AG04450 (cell line): ENCODE data around the gene NFIB. TPM values are rescaled to one million over a fixed set of nuclear protein-coding genes. Genes with fewer than 3 reads are reported as not detected.

ENCODE experiments used
- CTCF ChIA-PET: fragments of 300-600, 350-600 bp; formaldehyde crosslinking; extraction: SDS; loops from one replicate; lab custom pipeline; 2022; ENCODE audit warnings: antibody characterized with exemption, inconsistent platforms; lab: Charles Lee
- POLR2A ChIA-PET: fragments of 350-600 bp; formaldehyde crosslinking; extraction: SDS; loops from one replicate; lab custom pipeline; 2021; ENCODE audit warnings: antibody characterized with exemption, inconsistent platforms; lab: Yijun Ruan, JAX
- DNase-seq: peaks from one replicate; pipeline ENCODE4 v3.0.0-alpha.2; 2011; ENCODE audit warnings: low read depth, low spot score
- H3K27ac ChIP-seq: one replicate; pipeline ENCODE4 v1.5.1; 2012; ENCODE audit warnings: low read depth, low read length, control low read depth
- H3K27me3 ChIP-seq: one replicate; pipeline ENCODE4 v1.6.0; 2012; ENCODE audit warnings: low read length; ENCODE audit not compliant: control insufficient read depth, insufficient read depth
- H3K4me3 ChIP-seq: 2 replicates; pipeline ENCODE4 v1.5.1; 2011; ENCODE audit warnings: mild to moderate bottlenecking, low read depth, low read length, control low read depth
- H3K9me3 ChIP-seq: 2 replicates; pipeline ENCODE4 v1.5.1; 2012; ENCODE audit warnings: low read length; ENCODE audit not compliant: control insufficient read depth, insufficient read depth
- polyA plus RNA-seq: library from polyadenylated mRNA; depleted of rRNA; stranded (reverse); fragments of >200 nt; gene quantifications from 2 replicates; pipeline ENCODE4 v1.2.3, GENCODE V29; 2011
- TF ChIP-seq, protein P1 (sequence below): IDR thresholded peaks from 2 replicates; pipeline ENCODE4 v1.5.1; 2011; ENCODE audit warnings: low read depth, low read length, control low read depth, inconsistent platforms

Gene NFIB
- polyA plus RNA-seq, 1 experiment = 2.2 TPM

DNA sequence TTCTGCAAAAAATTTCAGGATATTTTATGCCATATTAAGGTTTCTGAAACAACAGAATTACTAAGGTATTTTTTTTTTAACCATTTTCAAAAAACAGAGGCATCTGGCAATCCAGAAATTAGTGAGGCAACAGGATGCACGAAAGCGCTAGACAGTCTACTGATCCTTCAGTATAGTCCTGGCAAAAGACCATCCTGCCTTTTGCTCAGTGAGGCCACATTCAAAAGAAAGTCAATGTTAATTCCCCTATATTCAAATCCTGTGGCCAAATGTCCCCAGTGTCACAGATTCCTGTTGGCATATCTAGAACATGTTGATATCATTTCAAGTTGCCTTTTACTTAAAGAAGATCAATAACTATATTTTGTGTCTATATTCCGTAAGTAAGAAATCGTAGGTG lies 13.1 kb upstream of the NFIB start:
- POLR2A ChIA-PET = interaction anchor here (0.6 to 1.0 kb wide), 3 partner anchors 52 to 717 kb away, joined by 4 to 10 read pairs (median 7); no protein-coding TSS in a partner anchor
- no peak overlapping the region for H3K27ac ChIP-seq

GRCh38 chr9:14326264-14326826 lies 12.4 kb upstream of the NFIB start:
- DNase-seq = no peak
- no peak overlapping the region for H3K4me3 ChIP-seq
- CTCF ChIA-PET = interaction anchor here (0.7 to 1.7 kb wide), 4 partner anchors 27 to 1333 kb away, joined by 4 to 9 read pairs (median 6); no protein-coding TSS in a partner anchor
- TF ChIP-seq, protein P1, sequence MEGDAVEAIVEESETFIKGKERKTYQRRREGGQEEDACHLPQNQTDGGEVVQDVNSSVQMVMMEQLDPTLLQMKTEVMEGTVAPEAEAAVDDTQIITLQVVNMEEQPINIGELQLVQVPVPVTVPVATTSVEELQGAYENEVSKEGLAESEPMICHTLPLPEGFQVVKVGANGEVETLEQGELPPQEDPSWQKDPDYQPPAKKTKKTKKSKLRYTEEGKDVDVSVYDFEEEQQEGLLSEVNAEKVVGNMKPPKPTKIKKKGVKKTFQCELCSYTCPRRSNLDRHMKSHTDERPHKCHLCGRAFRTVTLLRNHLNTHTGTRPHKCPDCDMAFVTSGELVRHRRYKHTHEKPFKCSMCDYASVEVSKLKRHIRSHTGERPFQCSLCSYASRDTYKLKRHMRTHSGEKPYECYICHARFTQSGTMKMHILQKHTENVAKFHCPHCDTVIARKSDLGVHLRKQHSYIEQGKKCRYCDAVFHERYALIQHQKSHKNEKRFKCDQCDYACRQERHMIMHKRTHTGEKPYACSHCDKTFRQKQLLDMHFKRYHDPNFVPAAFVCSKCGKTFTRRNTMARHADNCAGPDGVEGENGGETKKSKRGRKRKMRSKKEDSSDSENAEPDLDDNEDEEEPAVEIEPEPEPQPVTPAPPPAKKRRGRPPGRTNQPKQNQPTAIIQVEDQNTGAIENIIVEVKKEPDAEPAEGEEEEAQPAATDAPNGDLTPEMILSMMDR = no peak
- POLR2A ChIA-PET = interaction anchor here (0.6 to 1.0 kb wide), 3 partner anchors 53 to 716 kb away, joined by 4 to 10 read pairs (median 7); no protein-coding TSS in a partner anchor
- peaks cover 34% of the 10 kb centered on the region for H3K27me3 ChIP-seq
- no peak overlapping the region for H3K27ac ChIP-seq
- no peaks in the 10 kb centered on the region for H3K9me3 ChIP-seq

More for the DNA sequence above, 13.1 kb upstream of the NFIB start:
- no peak overlapping the region for H3K4me3 ChIP-seq
- TF ChIP-seq, protein P1 = no peak
- H3K9me3 ChIP-seq = no peaks in the 10 kb centered on the region
- peaks cover 40% of the 10 kb centered on the region for H3K27me3 ChIP-seq
- DNase-seq = no peak
- CTCF ChIA-PET = interaction anchor here (0.7 to 1.7 kb wide), 4 partner anchors 27 to 1334 kb away, joined by 4 to 9 read pairs (median 6); no protein-coding TSS in a partner anchor

DNA sequence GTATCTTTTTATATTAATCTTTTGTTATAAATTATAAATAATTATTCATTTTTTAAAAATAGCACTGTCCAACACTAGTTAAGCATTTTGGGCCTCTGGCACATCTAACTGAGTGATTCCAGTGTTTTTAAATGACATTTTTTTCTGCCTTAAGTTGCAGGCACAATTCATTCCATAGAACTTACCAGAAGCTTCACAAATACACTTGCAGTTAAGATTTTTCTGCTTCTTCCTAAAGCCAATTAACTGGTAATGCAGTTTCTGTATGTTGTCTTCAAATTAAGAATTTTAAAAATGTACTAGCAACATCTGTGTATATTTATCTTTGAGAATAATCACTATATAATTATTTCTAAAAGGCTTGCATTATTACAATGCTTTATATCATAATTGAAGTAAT lies 11.2 kb upstream of the NFIB start:
- peaks cover 30% of the 10 kb centered on the region for H3K27me3 ChIP-seq
- no peak overlapping the region for H3K4me3 ChIP-seq
- CTCF ChIA-PET = no interaction called here
- no peaks in the 10 kb centered on the region for H3K9me3 ChIP-seq
- TF ChIP-seq, protein P1 = no peak
- no peak overlapping the region for H3K27ac ChIP-seq
- DNase-seq = no peak
- POLR2A ChIA-PET = no interaction called here

- Histone ChIP-seq H3K27ac (no peak overlapping the region), H3K4me3 (no peak overlapping the region), H3K9me3 (no peaks in the 10 kb centered on the region), H3K27me3 (peaks cover 28% of the 10 kb centered on the region)
- POLR2A ChIA-PET = no interaction called here
- TF ChIP-seq, protein P1 = no peak
- CTCF ChIA-PET = interaction anchor here (0.6 to 1.2 kb wide), 2 partner anchors 30 to 1161 kb away, joined by 3 to 4 read pairs; no protein-coding TSS in a partner anchor
- DNase-seq = no peak
Observed at GRCh38 chr9:14323985-14324650, 10.2 kb upstream of the NFIB start.
